ENCODE results near the gene MAGED2.

The MAGED2 gene

GRCh38 chrX:54818221-54818620, 10.7 kb downstream of the MAGED2 start:
- H3K4me3 ChIP-seq (replicated peaks in 1 of 2; ENCODE audit: low read depth in 2 of 2, low read length in 2 of 2): no peak overlapping the region
- DNase-seq (ENCODE audit: low read depth in 2 of 2): no peak
- no peak for TF ChIP-seq CTCF (IDR thresholded peaks at IDR 0.05; ENCODE audit: low read depth, low read length)

GRCh38 chrX:54819201-54819600, 11.7 kb downstream of the MAGED2 start:
- no peak overlapping the region for H3K4me3 ChIP-seq (replicated peaks in 1 of 2; ENCODE audit: low read depth in 2 of 2, low read length in 2 of 2)
- DNase-seq (ENCODE audit: low read depth in 2 of 2): no peak
- TF ChIP-seq CTCF (IDR thresholded peaks at IDR 0.05; ENCODE audit: low read depth, low read length): no peak

- no peak overlapping the region for H3K4me3 ChIP-seq (replicated peaks in 1 of 2; ENCODE audit: low read depth in 2 of 2, low read length in 2 of 2)
- DNase-seq (ENCODE audit: low read depth in 2 of 2): no peak
- TF ChIP-seq CTCF (IDR thresholded peaks at IDR 0.05; ENCODE audit: low read depth, low read length): no peak
These were observed 13.2 kb downstream of the MAGED2 start for GRCh38 chrX:54820737-54821136.

- no peak for DNase-seq (ENCODE audit: low read depth in 2 of 2)
- H3K4me3 ChIP-seq (replicated peaks in 1 of 2; ENCODE audit: low read depth in 2 of 2, low read length in 2 of 2): no peak overlapping the region
- no peak for TF ChIP-seq CTCF (IDR thresholded peaks at IDR 0.05; ENCODE audit: low read depth, low read length)
These were observed 13.8 kb downstream of the MAGED2 start for GRCh38 chrX:54821310-54821709.

- no peak overlapping the region for H3K4me3 ChIP-seq (replicated peaks in 1 of 2; ENCODE audit: low read depth in 2 of 2, low read length in 2 of 2)
- no peak for TF ChIP-seq CTCF (IDR thresholded peaks at IDR 0.05; ENCODE audit: low read depth, low read length)
- DNase-seq (ENCODE audit: low read depth in 2 of 2): no peak
These were observed 16.6 kb downstream of the MAGED2 start for GRCh38 chrX:54824195-54824594.

- DNase-seq (ENCODE audit: low read depth in 2 of 2): no peak
- no peak for TF ChIP-seq CTCF (IDR thresholded peaks at IDR 0.05; ENCODE audit: low read depth, low read length)
- no peak overlapping the region for H3K4me3 ChIP-seq (replicated peaks in 1 of 2; ENCODE audit: low read depth in 2 of 2, low read length in 2 of 2)
These were observed 17.2 kb downstream of the MAGED2 start for GRCh38 chrX:54824722-54825121.

- TF ChIP-seq CTCF (IDR thresholded peaks at IDR 0.05; ENCODE audit: low read depth, low read length): no peak
- peak in 1 of 2 donors; percentile 6 for DNase-seq (ENCODE audit: low read depth in 2 of 2)
- no peak overlapping the region for H3K4me3 ChIP-seq (replicated peaks in 1 of 2; ENCODE audit: low read depth in 2 of 2, low read length in 2 of 2)
These were observed 18.3 kb downstream of the MAGED2 start for GRCh38 chrX:54825716-54826438.

Data from cardiac fibroblast (primary cell).